IMR-90 (cell line): ENCODE measurements around the gene VPREB3. TPM values are rescaled to one million over a fixed set of nuclear protein-coding genes. Genes with fewer than 3 reads are reported as not detected.
A peak's percentile ranks its signal among the peaks of the same experiment; 100 is the strongest.

Experiments used
- ATAC-seq: fragments of 200-7000 bp; cut with Tn5 transposase; 2 replicates; pipeline ENCODE4 v1.9.1; 2020; ENCODE audit warnings: low read depth, mild to moderate bottlenecking, moderate library complexity
- BruUV-seq: library from RNA; stranded (reverse); fragments of 400-500 nt; replicated peaks from 2 replicates; lab custom pipeline; 2021; lab: Mats Ljungman, UMichigan
- CTCF ChIA-PET: fragments of 300-600 bp; formaldehyde crosslinking; extraction: SDS; loops from one replicate; lab custom pipeline; 2021; ENCODE audit warnings: antibody characterized with exemption; lab: Yijun Ruan, JAX
- POLR2A ChIA-PET: fragments of 300-600 bp; sonication (Branson Sonifier 250); formaldehyde crosslinking; loops from one replicate; lab custom pipeline; 2022; ENCODE audit warnings: antibody characterized with exemption; ENCODE audit not compliant: unreplicated experiment; lab: Charles Lee
- DNase-seq: peaks from one replicate; pipeline ENCODE4 v3.0.0; 2013
- H2AFZ ChIP-seq: replicated peaks from 2 replicates; pipeline ENCODE3; 2013; ENCODE audit warnings: low read length, mild to moderate bottlenecking; ENCODE audit not compliant: poor library complexity
- H2AK5ac ChIP-seq: 2 replicates; pipeline ENCODE4 v1.6.1; 2013; ENCODE audit warnings: low read depth, low read length, inconsistent platforms
- H2AK9ac ChIP-seq: replicated peaks from 2 replicates; pipeline ENCODE3; 2013; ENCODE audit warnings: mild to moderate bottlenecking, low read depth, low read length, moderate library complexity; ENCODE audit not compliant: poor library complexity
- H2BK120ac ChIP-seq: 2 replicates; pipeline ENCODE4 v1.6.1; 2013; ENCODE audit warnings: low read depth, low read length, inconsistent platforms
- H2BK15ac ChIP-seq: 3 replicates; pipeline ENCODE4 v1.6.1; 2013; ENCODE audit warnings: low read depth, low read length, inconsistent platforms
- H2BK20ac ChIP-seq: 2 replicates; pipeline ENCODE4 v1.6.1; 2013; ENCODE audit warnings: low read depth, mild to moderate bottlenecking, inconsistent platforms, low read length, moderate library complexity
- H2BK5ac ChIP-seq: 2 replicates; pipeline ENCODE4 v1.6.1; 2013; ENCODE audit warnings: mild to moderate bottlenecking, low read depth, low read length, inconsistent platforms; ENCODE audit not compliant: poor library complexity, severe bottlenecking
- H3K14ac ChIP-seq: replicated peaks from 2 replicates; pipeline ENCODE4 v1.6.1; 2013; ENCODE audit warnings: low read depth, low read length, inconsistent platforms
- H3K18ac ChIP-seq: 2 replicates; pipeline ENCODE4 v1.6.1; 2013; ENCODE audit warnings: low read depth, low read length, control low read depth
- H3K23ac ChIP-seq: 2 replicates; pipeline ENCODE4 v1.6.1; 2013; ENCODE audit warnings: low read depth, low read length, inconsistent platforms
- H3K27ac ChIP-seq: 2 replicates; pipeline ENCODE4 v1.5.1; 2013; ENCODE audit warnings: mild to moderate bottlenecking, control low read depth, low read length; ENCODE audit not compliant: insufficient read depth
- H3K27me3 ChIP-seq: 2 replicates; pipeline ENCODE4 v1.6.1; 2013; ENCODE audit warnings: low read length; ENCODE audit not compliant: control insufficient read depth, insufficient read depth
- H3K36me3 ChIP-seq: 2 replicates; pipeline ENCODE4 v1.6.1; 2013; ENCODE audit warnings: low read length, mixed read lengths; ENCODE audit not compliant: control insufficient read depth, insufficient read depth
- H3K4ac ChIP-seq: 2 replicates; pipeline ENCODE4 v1.6.1; 2013; ENCODE audit warnings: low read depth, low read length, inconsistent platforms
- H3K4me1 ChIP-seq: 2 replicates; pipeline ENCODE4 v1.6.1; 2013; ENCODE audit warnings: low read length, mixed read lengths; ENCODE audit not compliant: control insufficient read depth, insufficient read depth
- H3K4me2 ChIP-seq: 2 replicates; pipeline ENCODE4 v1.6.1; 2013; ENCODE audit warnings: low read depth, mild to moderate bottlenecking, control low read depth, low read length, moderate library complexity
- H3K4me3 ChIP-seq: 2 replicates; pipeline ENCODE4 v1.5.1; 2013; ENCODE audit warnings: low read depth, mild to moderate bottlenecking, control low read depth, low read length, moderate library complexity; ENCODE audit not compliant: insufficient read depth
- H3K56ac ChIP-seq: 2 replicates; pipeline ENCODE4 v1.6.1; 2013; ENCODE audit warnings: low read length, inconsistent platforms; ENCODE audit not compliant: insufficient read depth; ENCODE audit errors: extremely low read depth
- H3K79me1 ChIP-seq, 2 experiments: 2 replicates each; pipeline ENCODE4 v1.6.1; 2013; ENCODE audit warnings: low read length in 2 of 2, inconsistent platforms in 1 of 2, low read depth in 1 of 2
- H3K9ac ChIP-seq: 2 replicates; pipeline ENCODE4 v1.6.1; 2013; ENCODE audit warnings: low read depth, low read length, control low read depth
- H3K9me1 ChIP-seq: 2 replicates; pipeline ENCODE4 v1.6.1; 2013; ENCODE audit warnings: low read length, inconsistent platforms; ENCODE audit not compliant: insufficient read depth
- H3K9me3 ChIP-seq: 2 replicates; pipeline ENCODE4 v1.6.1; 2013; ENCODE audit warnings: low read length; ENCODE audit not compliant: control insufficient read depth, insufficient read depth
- H4K20me1 ChIP-seq: 2 replicates; pipeline ENCODE4 v1.6.1; 2013; ENCODE audit warnings: low read length, inconsistent platforms; ENCODE audit not compliant: insufficient read depth
- H4K5ac ChIP-seq: 2 replicates; pipeline ENCODE4 v1.6.1; 2013; ENCODE audit warnings: mild to moderate bottlenecking, low read depth, low read length, control low read depth
- H4K8ac ChIP-seq, 2 experiments: 2 replicates each; pipeline ENCODE4 v1.6.1; 2013; ENCODE audit warnings: low read depth in 2 of 2, low read length in 2 of 2, control low read depth in 1 of 2, inconsistent platforms in 1 of 2
- H4K91ac ChIP-seq: 2 replicates; pipeline ENCODE4 v1.6.1; 2013; ENCODE audit warnings: low read depth, low read length, inconsistent platforms; ENCODE audit not compliant: insufficient read depth
- BHLHE40 ChIP-seq: fragments of 150-350 bp; IDR thresholded peaks from 2 replicates; pipeline ENCODE4 v1.6.1; 2016; ENCODE audit warnings: mild to moderate bottlenecking, low read depth, low read length
- CEBPB ChIP-seq: IDR thresholded peaks from 2 replicates; pipeline ENCODE4 v1.6.1; 2012; ENCODE audit warnings: low read depth, low read length, improper control_type of control experiment
- CHD1 ChIP-seq: IDR thresholded peaks from 2 replicates; pipeline ENCODE4 v1.6.1; 2012; ENCODE audit warnings: low read depth, low read length, improper control_type of control experiment
- FOS ChIP-seq: fragments of 150-350 bp; IDR thresholded peaks from 2 replicates; pipeline ENCODE4 v1.6.1; 2016; ENCODE audit warnings: low read depth, low read length
- MAZ ChIP-seq: IDR thresholded peaks from 2 replicates; pipeline ENCODE4 v1.6.1; 2012; ENCODE audit warnings: low read depth, mild to moderate bottlenecking, low read length, improper control_type of control experiment, moderate library complexity, borderline replicate concordance
- NFE2L2 ChIP-seq: fragments of 150-350 bp; IDR thresholded peaks from 2 replicates; pipeline ENCODE4 v1.6.1; 2016; ENCODE audit warnings: low read depth, mild to moderate bottlenecking, low read length
- POLR2A ChIP-seq: IDR thresholded peaks from 2 replicates; pipeline ENCODE4 v1.6.1; 2012; ENCODE audit warnings: mild to moderate bottlenecking, low read depth, low read length
- RCOR1 ChIP-seq: IDR thresholded peaks from 2 replicates; pipeline ENCODE4 v1.6.1; 2012; ENCODE audit warnings: mild to moderate bottlenecking, low read length, improper control_type of control experiment; ENCODE audit not compliant: insufficient replicate concordance
- RFX5 ChIP-seq: IDR thresholded peaks from 2 replicates; pipeline ENCODE4 v1.8.0; 2012; ENCODE audit warnings: low read depth, mild to moderate bottlenecking, low read length, moderate library complexity
- SMC3 ChIP-seq: fragments of 150-350 bp; IDR thresholded peaks from 2 replicates; pipeline ENCODE4 v1.6.1; 2016; ENCODE audit warnings: low read depth, mild to moderate bottlenecking, antibody characterized with exemption, low read length, moderate library complexity
- WGBS, 2 experiments: methylation state at CpG; one replicate each; pipeline versions ENCODE4 v1.1.5 to v1.1.7; 2013; ENCODE audit warnings: missing lambda C conversion rate in 2 of 2; ENCODE audit not compliant: insufficient read length in 1 of 2; ENCODE audit errors: extremely low coverage in 2 of 2; 5-methylcytosine and 5-hydroxymethylcytosine counted together
- dilution Hi-C: fragments of 300-500 bp; cut with HindIII; formaldehyde crosslinking; loops from one replicate; pipeline ENCODE4 v1.14.3; 2018; ENCODE audit warnings: low sequenced_read_pairs; ENCODE audit not compliant: unreplicated experiment
- in situ Hi-C: fragments of 300-500 bp; cut with MboI; formaldehyde crosslinking; loops from 3 replicates; pipeline ENCODE4 v1.14.3; 2019; ENCODE audit warnings: low sequenced_read_pairs, inconsistent platforms, mixed read lengths
- intact Hi-C: fragments of 100-400 bp; cut with micrococcal nuclease; formaldehyde crosslinking; loops from 2 replicates; pipeline ENCODE4 v1.10.0; 2022
- polyA plus RNA-seq, 3 experiments: library from polyadenylated mRNA; depleted of rRNA; stranded (reverse); fragments of >200 nt; gene quantifications; 2 replicates each; pipeline ENCODE4 v1.2.3, GENCODE V29; 2012; ENCODE audit warnings: low replicate concordance in 1 of 3
- total RNA-seq: library from RNA; depleted of rRNA; stranded (reverse); fragments of >200 nt; gene quantifications from 2 replicates; pipeline ENCODE4 v1.2.3, GENCODE V29; 2012
- TF ChIP-seq, protein P1 (sequence below): fragments of 150-350 bp; IDR thresholded peaks from 2 replicates; pipeline ENCODE4 v1.6.1; 2017; ENCODE audit warnings: mild to moderate bottlenecking, antibody characterized with exemption, low read length, low read depth

The VPREB3 gene
- total and polyA plus RNA-seq, 2 of the 4 experiments (the other 2 are of a cell fraction) = not detected

DNA sequence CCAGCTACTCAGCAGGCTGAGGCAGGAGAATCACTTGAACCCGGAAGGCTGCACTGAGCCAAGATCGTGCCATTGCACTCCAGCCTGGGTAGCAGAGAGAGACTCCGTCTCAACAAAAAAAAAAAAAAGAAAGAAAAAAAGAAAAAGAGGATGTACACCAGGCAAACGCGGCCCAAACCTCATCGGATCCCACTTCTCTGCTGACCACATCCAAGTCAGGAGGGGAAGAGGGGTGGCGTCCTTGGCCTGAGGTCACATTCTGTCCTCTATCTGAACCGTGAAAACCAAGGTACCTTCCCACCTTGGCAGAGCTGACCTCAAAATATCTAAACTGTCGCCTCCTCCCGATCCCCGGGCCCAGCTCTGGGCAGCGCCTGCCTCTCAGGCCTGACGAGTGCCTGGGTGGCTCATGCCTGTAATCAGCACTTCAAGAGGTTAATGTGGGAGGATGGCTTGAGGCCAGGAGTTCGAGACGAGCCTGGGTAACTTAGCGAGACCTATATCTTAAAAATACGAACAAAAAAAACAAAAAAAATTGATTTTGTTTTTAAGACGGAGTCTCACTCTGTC is 38.3 kb downstream of the VPREB3 start:
- POLR2A ChIA-PET = no interaction called here
- peak overlapping the region; percentile 10; the same call in 1 of the 2 replicates for H3K4me2 ChIP-seq
- BruUV-seq = no TSS peak
- CTCF ChIA-PET = no interaction called here
- no peak for DNase-seq
- H3K4me3 ChIP-seq = no peak overlapping the region; the same call in 1 of the 2 replicates
- no peak overlapping the region for H3K56ac ChIP-seq
- H2BK120ac ChIP-seq = no peak overlapping the region
- H3K79me1 ChIP-seq = peaks cover 10 to 30% of the 10 kb centered on the region in 2 experiments
- 0 out of 2 replicates have a peak, but pooled peaks cover 5% of the 10 kb centered on the region for H3K4me1 ChIP-seq
- no peak overlapping the region for H3K14ac ChIP-seq
- H3K36me3 ChIP-seq = peaks cover 17% of the 10 kb centered on the region
- TF ChIP-seq CEBPB (no peak), FOS (no peak), NFE2L2 (no peak), RCOR1 (no peak), MAZ (no peak), SMC3 (no peak), RFX5 (no peak), BHLHE40 (no peak), POLR2A (no peak), CHD1 (no peak)
- TF ChIP-seq, protein P1, sequence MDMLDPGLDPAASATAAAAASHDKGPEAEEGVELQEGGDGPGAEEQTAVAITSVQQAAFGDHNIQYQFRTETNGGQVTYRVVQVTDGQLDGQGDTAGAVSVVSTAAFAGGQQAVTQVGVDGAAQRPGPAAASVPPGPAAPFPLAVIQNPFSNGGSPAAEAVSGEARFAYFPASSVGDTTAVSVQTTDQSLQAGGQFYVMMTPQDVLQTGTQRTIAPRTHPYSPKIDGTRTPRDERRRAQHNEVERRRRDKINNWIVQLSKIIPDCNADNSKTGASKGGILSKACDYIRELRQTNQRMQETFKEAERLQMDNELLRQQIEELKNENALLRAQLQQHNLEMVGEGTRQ = no peak
- H3K27me3 ChIP-seq = no peaks in the 10 kb centered on the region
- no peak overlapping the region for H2BK15ac ChIP-seq
- in situ Hi-C loops = no loop called here
- WGBS, 2 experiments = 100% methylated on average over 1 of the region's 18 CpGs; no CpG with 5 or more reads in 1 of the 2 experiments
- no peaks in the 10 kb centered on the region for H3K9me3 ChIP-seq
- no peak overlapping the region for H2BK20ac ChIP-seq
- no peak overlapping the region for H2AK9ac ChIP-seq
- no peak overlapping the region for H3K9ac ChIP-seq
- ATAC-seq = no peak
- no peak overlapping the region for H3K23ac ChIP-seq
- no peak overlapping the region for H2AFZ ChIP-seq
- H3K27ac ChIP-seq = no peak overlapping the region
- dilution Hi-C loops = no loop called here
- H3K9me1 ChIP-seq = peaks cover 14% of the 10 kb centered on the region
- no peak overlapping the region for H3K18ac ChIP-seq
- H2BK5ac ChIP-seq = no peak overlapping the region
- H3K4ac ChIP-seq = no peak overlapping the region
- 0 out of 2 replicates have a peak overlapping the region, but pooled peaks have one; percentile 33 for H2AK5ac ChIP-seq
- intact Hi-C loops = no loop called here
- H4K5ac ChIP-seq = no peak overlapping the region
- no peak overlapping the region; a peak in 1 of 4 replicates for H4K8ac ChIP-seq
- no peaks in the 10 kb centered on the region for H4K20me1 ChIP-seq
- no peak overlapping the region for H4K91ac ChIP-seq
